ENCODE measurements around the gene JARID2. TPM values are rescaled to one million over a fixed set of nuclear protein-coding genes. Genes with fewer than 3 reads are reported as not detected.

The JARID2 gene
- total and polyA plus RNA-seq, 9 of the 15 experiments (the other 6 are each of a cell fraction or from before 2014, with no cell fraction given) = 5.0 to 29.0 (median 15.6) TPM

Small RNAs within 50 kb of the gene (small RNA-seq; reads per million reads assigned to genes)
- gene RF00001 (not detected), gene RNU6-522P (not detected), gene RNU6-645P (not detected)

Data from K562 (cell line).